Measurements from ENCODE around the gene GTF2IRD1. TPM values are rescaled to one million over a fixed set of nuclear protein-coding genes. Genes with fewer than 3 reads are reported as not detected.
"Not testable (repeated sequence)": the region's sequence is repeated elsewhere in the genome, so short reads cannot be mapped to it uniquely, and the experiment has no call there.

GTF2IRD1 gene
- total RNA-seq, 1 donor from 2014 or later = 17.3 TPM

DNA sequence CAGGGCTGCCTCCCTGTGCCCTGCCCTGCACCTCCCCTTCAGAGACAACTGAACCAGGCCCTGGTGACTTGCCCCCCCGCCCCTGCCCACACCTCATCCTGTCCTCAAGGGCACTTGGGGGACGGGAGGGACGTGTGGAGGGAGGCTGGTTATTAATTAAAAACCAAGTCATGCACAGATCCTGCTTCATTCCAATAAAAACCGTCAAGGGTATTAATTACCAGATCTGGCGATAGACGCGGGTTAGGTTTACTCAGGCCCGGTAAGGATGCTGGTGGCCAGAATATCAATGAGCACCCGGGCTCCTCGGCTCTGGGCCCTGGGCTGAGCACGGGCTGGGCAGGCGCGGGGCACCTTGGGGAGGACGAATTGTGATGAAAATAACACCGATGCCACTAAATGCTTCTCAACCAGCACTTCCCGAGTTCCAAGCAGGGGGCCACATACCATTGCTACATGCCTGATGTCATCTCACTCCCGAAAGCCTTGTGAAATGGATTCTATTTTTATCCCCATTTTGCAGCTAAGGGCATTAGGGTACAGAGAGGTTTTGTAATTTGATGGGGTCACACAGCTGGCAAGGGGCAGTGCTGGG lies 24.5 kb upstream of the GTF2IRD1 start:
- DNase-seq (ENCODE audit: low spot score) = no peak

GRCh38 chr7:74430409-74430808 lies 23.3 kb upstream of the GTF2IRD1 start:
- not testable (repeated sequence) for DNase-seq (ENCODE audit: low spot score)

DNA sequence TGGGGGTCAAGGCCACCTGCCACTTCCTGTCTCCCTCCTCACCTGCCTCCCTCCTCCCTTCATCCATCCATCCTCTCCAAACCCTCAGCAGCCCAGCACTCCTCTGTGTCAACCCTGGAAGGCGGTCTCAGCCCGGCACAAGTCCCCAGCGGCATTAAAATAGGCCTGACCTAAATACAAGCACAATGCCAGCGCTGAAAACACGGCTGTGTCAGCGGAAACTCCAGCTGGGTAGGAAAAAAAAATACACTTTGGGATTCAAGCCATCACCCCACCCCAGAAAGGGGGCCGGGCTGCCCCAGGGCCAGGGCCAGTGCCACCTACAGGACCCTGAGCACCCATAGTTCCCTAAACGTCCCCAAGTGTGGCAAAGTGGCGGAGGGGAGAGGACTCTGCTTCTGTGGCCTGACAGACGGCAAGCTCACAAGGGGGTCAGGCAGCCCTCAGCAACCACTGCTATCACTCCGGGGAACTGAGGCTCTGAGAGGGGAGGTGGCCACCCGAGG lies 22.7 kb upstream of the GTF2IRD1 start:
- DNase-seq (ENCODE audit: low spot score) = no peak

DNA sequence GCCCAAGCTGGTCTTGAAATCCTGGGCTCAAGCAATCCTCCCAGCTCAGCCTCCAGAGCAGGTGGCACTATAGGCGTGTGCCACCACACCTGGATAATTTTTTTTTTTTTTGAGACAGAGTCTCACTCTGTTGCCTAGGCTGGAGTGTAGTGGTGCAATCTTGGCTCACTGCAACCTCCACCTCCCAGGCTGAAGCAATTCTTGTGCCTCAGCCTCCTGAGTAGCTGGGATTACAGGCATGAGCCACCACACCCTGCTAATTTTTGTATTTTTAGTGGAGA lies 16.5 kb upstream of the GTF2IRD1 start:
- DNase-seq (ENCODE audit: low spot score) = not testable (repeated sequence)

- DNase-seq (ENCODE audit: low spot score) = no peak
These were observed 15.4 kb upstream of the GTF2IRD1 start for GRCh38 chr7:74438327-74438726.

- DNase-seq (ENCODE audit: low spot score) = no peak
These were observed 14.2 kb upstream of the GTF2IRD1 start for GRCh38 chr7:74439541-74439940.

DNA sequence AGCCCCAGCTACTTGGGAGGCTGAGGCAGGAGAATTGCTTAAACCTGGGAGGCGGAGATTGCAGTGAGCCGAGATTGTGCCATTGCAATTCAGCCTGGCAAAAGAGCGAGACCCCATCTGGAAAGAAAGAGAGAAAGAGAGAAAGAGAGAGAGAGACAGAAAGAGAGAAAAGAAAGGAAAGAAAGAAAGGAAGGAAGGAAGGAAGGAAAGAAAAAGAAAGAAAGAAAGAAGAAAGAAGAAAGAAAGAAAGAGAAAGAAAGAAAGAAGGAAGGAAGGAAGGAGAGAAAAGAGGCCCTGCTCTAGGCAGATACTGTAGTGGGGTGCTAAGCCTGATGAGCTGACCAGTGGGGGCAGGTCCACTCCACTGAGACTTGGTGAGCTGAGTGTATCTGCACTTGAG lies 13.6 kb upstream of the GTF2IRD1 start:
- not testable (repeated sequence) for DNase-seq (ENCODE audit: low spot score)

GRCh38 chr7:74441801-74442200 lies 11.9 kb upstream of the GTF2IRD1 start:
- DNase-seq (ENCODE audit: low spot score) = no peak

GRCh38 chr7:74443543-74444247 lies 10.0 kb upstream of the GTF2IRD1 start:
- DNase-seq (ENCODE audit: low spot score) = no peak

GRCh38 chr7:74449144-74449543 lies 4.6 kb upstream of the GTF2IRD1 start:
- DNase-seq (ENCODE audit: low spot score) = no peak

- DNase-seq (ENCODE audit: low spot score) = no peak
These were observed 3.8 kb upstream of the GTF2IRD1 start for GRCh38 chr7:74449809-74450397.

GRCh38 chr7:74452748-74453321 lies 871 bp upstream of the GTF2IRD1 start:
- no peak for DNase-seq (ENCODE audit: low spot score)

- DNase-seq (ENCODE audit: low spot score) = no peak
These were observed 567 bp downstream of the GTF2IRD1 start for GRCh38 chr7:74454021-74454924.

DNA sequence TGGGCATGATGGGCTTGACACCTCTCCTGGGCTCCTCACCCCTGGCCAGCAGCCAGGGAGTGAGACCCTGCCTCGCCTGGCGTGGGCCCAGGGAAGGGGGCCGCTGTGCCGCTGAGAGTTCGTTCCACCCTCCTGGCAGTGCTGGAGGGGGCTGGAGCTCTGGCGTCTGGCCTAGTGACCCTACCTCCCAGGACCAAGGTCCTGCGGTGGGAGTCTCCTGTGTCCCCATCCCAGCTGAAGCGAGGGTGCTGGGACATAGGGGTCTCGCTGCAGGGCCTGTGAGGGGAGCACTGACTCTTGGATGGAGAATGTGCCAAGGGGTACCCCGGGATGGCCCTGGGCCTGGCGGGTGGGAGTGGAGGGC lies 1.2 kb downstream of the GTF2IRD1 start:
- no peak for DNase-seq (ENCODE audit: low spot score)

GRCh38 chr7:74455291-74455804 lies 1.6 kb downstream of the GTF2IRD1 start:
- no peak for DNase-seq (ENCODE audit: low spot score)

- DNase-seq (ENCODE audit: low spot score) = no peak
These were observed 2.2 kb downstream of the GTF2IRD1 start for GRCh38 chr7:74455928-74456327.

- no peak for DNase-seq (ENCODE audit: low spot score)
These were observed 3.3 kb downstream of the GTF2IRD1 start for GRCh38 chr7:74457007-74457406.

DNA sequence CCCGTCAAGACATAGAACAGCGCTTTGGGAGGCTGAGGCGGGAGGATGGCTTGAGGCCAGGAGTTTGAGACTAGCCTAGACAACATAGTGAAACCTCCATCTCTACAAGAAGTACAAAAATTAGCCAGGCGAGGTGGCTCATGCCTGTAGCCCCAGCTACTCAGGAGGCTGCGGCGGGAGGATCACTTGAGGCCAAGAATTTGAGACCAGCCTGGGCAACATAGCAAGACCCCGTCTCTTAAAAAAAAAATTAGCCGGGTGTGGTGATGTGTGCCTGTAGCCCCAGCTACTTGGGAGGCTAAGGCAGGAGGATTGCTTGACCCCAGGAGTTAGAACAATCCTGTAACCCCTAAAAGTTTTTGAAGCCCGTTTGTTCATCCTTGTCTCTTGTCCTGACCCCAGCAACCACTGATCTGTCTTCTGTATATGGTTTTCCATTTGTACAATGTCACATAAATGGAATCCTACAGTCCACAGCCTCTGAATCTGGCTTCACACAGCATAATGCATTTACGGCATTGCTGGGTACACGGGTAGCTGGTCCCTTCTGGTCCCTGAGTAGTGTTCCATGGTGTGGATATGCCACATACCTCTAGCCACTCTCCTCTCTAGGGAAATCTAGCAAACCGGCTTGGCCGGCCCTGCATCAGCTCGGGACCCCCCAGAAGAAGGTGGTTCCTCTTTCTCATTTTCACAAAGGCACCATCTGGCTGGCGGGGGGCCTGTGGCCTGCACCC lies 8.4 kb downstream of the GTF2IRD1 start:
- DNase-seq (ENCODE audit: low spot score) = no peak

DNA sequence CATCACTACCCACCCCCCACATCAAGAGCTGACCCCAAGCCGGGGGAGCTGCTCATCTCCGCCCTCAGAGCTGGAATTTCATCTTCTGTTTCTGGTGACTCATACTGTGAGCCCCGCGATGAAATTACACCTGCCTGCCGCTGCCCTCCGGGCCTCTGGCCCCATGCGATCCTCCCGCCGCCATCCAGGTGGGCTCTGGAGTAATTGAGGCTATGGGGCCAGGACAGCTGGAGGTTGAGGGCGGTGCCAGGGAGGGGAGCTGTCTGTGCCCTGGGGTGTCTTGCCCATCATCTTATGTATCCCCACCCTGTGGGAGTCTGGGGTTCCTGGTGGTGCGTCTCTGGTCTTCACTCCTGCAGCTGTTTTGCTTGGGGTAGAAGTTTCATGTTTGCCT lies 9.0 kb downstream of the GTF2IRD1 start:
- no peak for DNase-seq (ENCODE audit: low spot score)
